HG03196 (cell line): ENCODE data around the gene STAT2.
A peak's percentile ranks its signal among the peaks of the same experiment; 100 is the strongest.
"Not testable (repeated sequence)": the region's sequence is repeated elsewhere in the genome, so short reads cannot be mapped to it uniquely, and the experiment has no call there.

Experiments
- ATAC-seq: cut with Tn5 transposase; IDR thresholded peaks from one replicate; pipeline ENCODE4 v1.9.1; 2021; ENCODE audit not compliant: unreplicated experiment

The STAT2 gene

GRCh38 chr12:56359851-56360767 lies at the start of gene STAT2:
TSS of gene STAT2 (minus strand) at chr12:56360107. CDS start at chr12:56356571, 3,536 bp downstream.
- peak; percentile 93 for ATAC-seq

- ATAC-seq, result no peak
Observed at GRCh38 chr12:56408799-56409417, 49.0 kb upstream of the STAT2 start.

- ATAC-seq, result not testable (repeated sequence)
Observed at GRCh38 chr12:56404227-56404626, 44.3 kb upstream of the STAT2 start.

- ATAC-seq, result not testable (repeated sequence)
Observed at GRCh38 chr12:56401612-56402011, 41.7 kb upstream of the STAT2 start.

- ATAC-seq, result not testable (repeated sequence)
Observed at GRCh38 chr12:56401125-56401524, 41.2 kb upstream of the STAT2 start.

GRCh38 chr12:56399466-56399865 lies 39.6 kb upstream of the STAT2 start:
- ATAC-seq, result not testable (repeated sequence)

GRCh38 chr12:56398324-56398723 lies 38.4 kb upstream of the STAT2 start:
- ATAC-seq, result no peak

- no peak for ATAC-seq
Observed at GRCh38 chr12:56392331-56392730, 32.4 kb upstream of the STAT2 start.

GRCh38 chr12:56391721-56392120 lies 31.8 kb upstream of the STAT2 start:
- no peak for ATAC-seq

GRCh38 chr12:56389412-56389811 lies 29.5 kb upstream of the STAT2 start:
- ATAC-seq, result no peak

- no peak for ATAC-seq
Observed at GRCh38 chr12:56387152-56387736, 27.3 kb upstream of the STAT2 start.

- ATAC-seq, result no peak
Observed at GRCh38 chr12:56385873-56386272, 26.0 kb upstream of the STAT2 start.

- ATAC-seq, result no peak
Observed at GRCh38 chr12:56382611-56383010, 22.7 kb upstream of the STAT2 start.

GRCh38 chr12:56377989-56378316 lies 18.0 kb upstream of the STAT2 start:
- ATAC-seq, result no peak

- ATAC-seq, result no peak
Observed at GRCh38 chr12:56377310-56377988, 17.5 kb upstream of the STAT2 start.

- ATAC-seq, result peak; percentile 66
Observed at GRCh38 chr12:56375598-56376434, 15.9 kb upstream of the STAT2 start.

- ATAC-seq, result peak; percentile 20
Observed at GRCh38 chr12:56374726-56375597, 15.1 kb upstream of the STAT2 start.

- ATAC-seq, result no peak
Observed at GRCh38 chr12:56373515-56373914, 13.6 kb upstream of the STAT2 start.

- ATAC-seq, result no peak
Observed at GRCh38 chr12:56366948-56367347, 7.0 kb upstream of the STAT2 start.
